Adrenal gland (tissue), 5 donors: ENCODE results near the gene PACRG.

Experiments used
- CTCF ChIP-seq, 6 experiments: fragments of 450-650 bp in 4 of 6; fragments of 200-600 bp in 2 of 6; sonication (generic) in 1 of 6; IDR thresholded peaks; 1 replicate in 5 of 6; 2 replicates in 1 of 6; pipeline versions ENCODE4 v1.5.1 to v1.8.0; 2016 to 2021; ENCODE audit warnings: antibody characterized with exemption in 6 of 6, mild to moderate bottlenecking in 2 of 6, moderate library complexity in 1 of 6
- POLR2A ChIP-seq, 2 donors: fragments of 450-650 bp; IDR thresholded peaks; one replicate each; pipeline ENCODE4 v1.6.1; 2017; ENCODE audit warnings: antibody characterized with exemption in 2 of 2, mild to moderate bottlenecking in 2 of 2, moderate library complexity in 1 of 2
- donor health status: DM: no; HTN: no; CAD: no.

DNA sequence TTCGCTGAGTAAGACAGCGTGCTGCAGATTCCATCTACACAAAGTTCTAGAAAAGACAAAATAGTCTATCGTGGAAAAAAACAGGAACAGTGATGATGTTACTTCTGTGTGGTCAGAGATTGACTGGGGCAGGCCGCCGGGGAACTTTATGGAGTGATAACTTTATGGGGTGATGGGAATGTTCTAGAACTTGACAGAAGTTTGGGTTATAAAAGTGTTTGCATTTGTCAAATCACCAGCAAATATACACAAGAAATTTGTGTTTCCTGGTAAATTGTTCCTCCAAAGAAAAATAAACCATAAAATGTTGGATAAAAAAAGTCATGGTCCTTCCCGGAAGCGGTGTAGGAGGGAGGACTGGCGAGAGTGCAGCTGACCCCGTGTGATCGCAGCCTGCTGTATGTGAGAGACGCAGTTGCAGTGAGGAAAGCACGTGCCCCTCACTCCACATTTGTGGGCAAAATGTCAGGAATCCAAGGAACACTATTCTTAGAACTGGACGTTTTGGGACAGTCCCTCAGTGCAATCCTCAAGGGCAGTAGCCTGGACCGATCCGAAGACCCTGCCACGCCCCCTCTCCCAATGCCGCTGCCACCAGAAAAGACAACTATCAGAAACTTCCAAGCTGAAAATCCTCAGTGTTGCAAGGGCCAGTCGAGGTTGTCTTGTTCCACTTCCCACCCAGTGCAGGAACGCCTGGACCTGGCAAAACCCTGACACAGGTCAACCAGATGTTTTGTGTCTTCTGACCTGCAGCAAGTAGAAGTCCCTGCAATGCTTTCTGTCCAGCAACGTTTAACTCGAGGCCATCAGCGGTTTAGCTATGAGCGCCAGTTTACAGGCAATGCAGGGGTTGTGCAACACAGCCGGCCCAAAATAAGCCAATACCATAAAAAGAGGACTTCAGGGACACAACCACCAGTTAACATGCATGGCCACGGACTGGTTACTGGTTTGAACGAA, 606.2 kb downstream of the PACRG start:
- no peak for TF ChIP-seq CTCF (IDR thresholded peaks at IDR 0.05)
- no peak for TF ChIP-seq POLR2A (IDR thresholded peaks at IDR 0.05)
